Measurements from ENCODE around the gene SH3RF1. TPM values are rescaled to one million over a fixed set of nuclear protein-coding genes. Genes with fewer than 3 reads are reported as not detected.
A peak's percentile ranks its signal among the peaks of the same experiment; 100 is the strongest.
"Not testable (repeated sequence)": the region's sequence is repeated elsewhere in the genome, so short reads cannot be mapped to it uniquely, and the experiment has no call there.

The SH3RF1 gene
- total RNA-seq, 1 donor from 2014 or later: 20.4 TPM

- no peak for DNase-seq
These were observed 70.3 kb downstream of the SH3RF1 start for GRCh38 chr4:169200361-169201030.

- DNase-seq: no peak
These were observed 71.6 kb downstream of the SH3RF1 start for GRCh38 chr4:169199184-169199583.

GRCh38 chr4:169198167-169198566 is 72.6 kb downstream of the SH3RF1 start:
- DNase-seq: no peak

GRCh38 chr4:169197206-169197605 is 73.5 kb downstream of the SH3RF1 start:
- DNase-seq: not testable (repeated sequence)

- no peak for DNase-seq
These were observed 75.7 kb downstream of the SH3RF1 start for GRCh38 chr4:169195032-169195431.

- DNase-seq: not testable (repeated sequence)
These were observed 80.8 kb downstream of the SH3RF1 start for GRCh38 chr4:169189968-169190367.

GRCh38 chr4:169189372-169189771 is 81.4 kb downstream of the SH3RF1 start:
- no peak for DNase-seq

GRCh38 chr4:169188204-169188603 is 82.6 kb downstream of the SH3RF1 start:
- DNase-seq: no peak

GRCh38 chr4:169185133-169185956 is 85.4 kb downstream of the SH3RF1 start:
- DNase-seq: no peak

- DNase-seq: no peak
These were observed 86.1 kb downstream of the SH3RF1 start for GRCh38 chr4:169184686-169185085.

GRCh38 chr4:169184236-169184635 is 86.5 kb downstream of the SH3RF1 start:
- DNase-seq: no peak

GRCh38 chr4:169183581-169183980 is 87.2 kb downstream of the SH3RF1 start:
- DNase-seq: no peak

GRCh38 chr4:169179609-169180521 is 90.9 kb downstream of the SH3RF1 start:
- peak; percentile 54 for DNase-seq

GRCh38 chr4:169178092-169178491 is 92.7 kb downstream of the SH3RF1 start:
- not testable (repeated sequence) for DNase-seq

- DNase-seq: no peak
These were observed 95.3 kb downstream of the SH3RF1 start for GRCh38 chr4:169175476-169175875.

GRCh38 chr4:169175035-169175434 is 95.7 kb downstream of the SH3RF1 start:
- no peak for DNase-seq

- DNase-seq: no peak
These were observed 96.5 kb downstream of the SH3RF1 start for GRCh38 chr4:169174247-169174646.

GRCh38 chr4:169167957-169168858 is 102.5 kb downstream of the SH3RF1 start:
- DNase-seq: no peak

GRCh38 chr4:169164669-169165415 is 105.9 kb downstream of the SH3RF1 start:
- DNase-seq: no peak

- DNase-seq: no peak
These were observed 106.6 kb downstream of the SH3RF1 start for GRCh38 chr4:169163947-169164668.
